ENCODE measurements around the gene MGST3. TPM values are rescaled to one million over a fixed set of nuclear protein-coding genes. Genes with fewer than 3 reads are reported as not detected.

The MGST3 gene
- total RNA-seq, 1 experiment from 2014 or later = 103 TPM

- intact Hi-C loops (cut with micrococcal nuclease; ENCODE audit: unreplicated experiment) (no loop called here), in situ Hi-C loops (cut with HindIII; ENCODE audit: low pct_unique_long_range_greater_than_20kb, low sequenced_read_pairs) (no loop called here)
- ATAC-seq (no peak), DNase-seq (ENCODE audit: low read depth, low spot score) (no peak)
- Histone ChIP-seq H3K4me1 (ENCODE audit: control insufficient read depth, insufficient read depth, low read length) (no peaks in the 10 kb centered on the region), H3K9me3 (ENCODE audit: control insufficient read depth, insufficient read depth, low read depth, low read length) (no peaks in the 10 kb centered on the region), H3K27ac (ENCODE audit: low read length) (no peak overlapping the region), H3K4me3 (ENCODE audit: low read depth in 2 of 2, low read length in 2 of 2) (no peak overlapping the region), H3K36me3 (ENCODE audit: control insufficient read depth, insufficient read depth, low read length) (no peaks in the 10 kb centered on the region), H3K27me3 (ENCODE audit: control insufficient read depth, insufficient read depth, low read length) (no peaks in the 10 kb centered on the region)
- CTCF ChIA-PET = no interaction called here
- POLR2A ChIA-PET = interaction anchor here (0.5 kb wide), 1 partner anchor 48 kb away, joined by 13 read pairs; no protein-coding TSS in a partner anchor
- no TSS peak for BruUV-seq (replicated peaks)
- TF ChIP-seq REST (IDR thresholded peaks at IDR 0.05; ENCODE audit: insufficient read depth in 1 of 2, low read depth in 2 of 2, low read length in 1 of 2) (no peak), SIN3A (IDR thresholded peaks at IDR 0.05; ENCODE audit: borderline replicate concordance, insufficient read depth, low read depth, low read length) (no peak), POLR2AphosphoS5 (IDR thresholded peaks at IDR 0.05; ENCODE audit: low read depth, low read length) (no peak), TCF7L2 (IDR thresholded peaks at IDR 0.05; ENCODE audit: low read depth, low read length) (no peak)
Observed at GRCh38 chr1:165647970-165648369, 16.9 kb downstream of the MGST3 start.

- Histone ChIP-seq H3K27me3 (ENCODE audit: control insufficient read depth, insufficient read depth, low read length) (no peaks in the 10 kb centered on the region), H3K4me1 (ENCODE audit: control insufficient read depth, insufficient read depth, low read length) (no peaks in the 10 kb centered on the region), H3K9me3 (ENCODE audit: control insufficient read depth, insufficient read depth, low read depth, low read length) (no peaks in the 10 kb centered on the region), H3K4me3 (ENCODE audit: low read depth in 2 of 2, low read length in 2 of 2) (no peak overlapping the region), H3K27ac (ENCODE audit: low read length) (no peak overlapping the region), H3K36me3 (ENCODE audit: control insufficient read depth, insufficient read depth, low read length) (no peaks in the 10 kb centered on the region)
- TF ChIP-seq TCF7L2 (IDR thresholded peaks at IDR 0.05; ENCODE audit: low read depth, low read length) = no peak
- TF ChIP-seq SIN3A (IDR thresholded peaks at IDR 0.05; ENCODE audit: borderline replicate concordance, insufficient read depth, low read depth, low read length) = no peak
- TF ChIP-seq POLR2AphosphoS5 (IDR thresholded peaks at IDR 0.05; ENCODE audit: low read depth, low read length) = no peak
- TF ChIP-seq REST (IDR thresholded peaks at IDR 0.05; ENCODE audit: insufficient read depth in 1 of 2, low read depth in 2 of 2, low read length in 1 of 2) = no peak
- TF ChIP-seq, protein P1, sequence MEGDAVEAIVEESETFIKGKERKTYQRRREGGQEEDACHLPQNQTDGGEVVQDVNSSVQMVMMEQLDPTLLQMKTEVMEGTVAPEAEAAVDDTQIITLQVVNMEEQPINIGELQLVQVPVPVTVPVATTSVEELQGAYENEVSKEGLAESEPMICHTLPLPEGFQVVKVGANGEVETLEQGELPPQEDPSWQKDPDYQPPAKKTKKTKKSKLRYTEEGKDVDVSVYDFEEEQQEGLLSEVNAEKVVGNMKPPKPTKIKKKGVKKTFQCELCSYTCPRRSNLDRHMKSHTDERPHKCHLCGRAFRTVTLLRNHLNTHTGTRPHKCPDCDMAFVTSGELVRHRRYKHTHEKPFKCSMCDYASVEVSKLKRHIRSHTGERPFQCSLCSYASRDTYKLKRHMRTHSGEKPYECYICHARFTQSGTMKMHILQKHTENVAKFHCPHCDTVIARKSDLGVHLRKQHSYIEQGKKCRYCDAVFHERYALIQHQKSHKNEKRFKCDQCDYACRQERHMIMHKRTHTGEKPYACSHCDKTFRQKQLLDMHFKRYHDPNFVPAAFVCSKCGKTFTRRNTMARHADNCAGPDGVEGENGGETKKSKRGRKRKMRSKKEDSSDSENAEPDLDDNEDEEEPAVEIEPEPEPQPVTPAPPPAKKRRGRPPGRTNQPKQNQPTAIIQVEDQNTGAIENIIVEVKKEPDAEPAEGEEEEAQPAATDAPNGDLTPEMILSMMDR (IDR thresholded peaks at IDR 0.05) = no peak
- BruUV-seq (replicated peaks) = no TSS peak
- DNase-seq (ENCODE audit: low read depth, low spot score) = no peak
- ChIA-PET CTCF (no interaction called here), POLR2A (no interaction called here)
- no peak for ATAC-seq
- intact Hi-C loops (cut with micrococcal nuclease; ENCODE audit: unreplicated experiment) (no loop called here), in situ Hi-C loops (cut with HindIII; ENCODE audit: low pct_unique_long_range_greater_than_20kb, low sequenced_read_pairs) (no loop called here)
Observed at GRCh38 chr1:165648919-165649572, 18.0 kb downstream of the MGST3 start.

Measured in Panc1 (cell line).